Measurements from ENCODE around the gene PARD3. TPM values are rescaled to one million over a fixed set of nuclear protein-coding genes. Genes with fewer than 3 reads are reported as not detected.

The PARD3 gene
- total RNA-seq, 1 donor, result 42.1 TPM

DNA sequence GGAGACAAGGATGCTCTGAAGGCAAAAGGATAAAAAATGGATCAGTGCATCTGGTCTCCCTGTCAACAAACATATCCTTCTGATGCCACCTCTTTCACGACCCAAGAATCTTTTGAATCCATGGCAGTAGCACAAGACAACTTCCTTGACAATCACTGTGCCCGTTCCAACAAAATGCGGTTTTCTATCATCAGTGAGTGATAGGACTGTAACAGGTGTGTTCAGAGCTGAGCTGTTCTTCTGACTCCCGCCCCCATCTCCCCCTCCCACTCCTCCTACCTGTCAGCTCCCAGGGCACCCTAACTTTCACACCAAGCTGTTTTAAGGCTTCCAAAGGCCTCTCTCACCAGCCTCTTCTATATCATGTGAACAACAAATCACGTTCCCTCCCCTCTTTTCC lies 74.8 kb downstream of the PARD3 start:
- TF ChIP-seq, protein P1, sequence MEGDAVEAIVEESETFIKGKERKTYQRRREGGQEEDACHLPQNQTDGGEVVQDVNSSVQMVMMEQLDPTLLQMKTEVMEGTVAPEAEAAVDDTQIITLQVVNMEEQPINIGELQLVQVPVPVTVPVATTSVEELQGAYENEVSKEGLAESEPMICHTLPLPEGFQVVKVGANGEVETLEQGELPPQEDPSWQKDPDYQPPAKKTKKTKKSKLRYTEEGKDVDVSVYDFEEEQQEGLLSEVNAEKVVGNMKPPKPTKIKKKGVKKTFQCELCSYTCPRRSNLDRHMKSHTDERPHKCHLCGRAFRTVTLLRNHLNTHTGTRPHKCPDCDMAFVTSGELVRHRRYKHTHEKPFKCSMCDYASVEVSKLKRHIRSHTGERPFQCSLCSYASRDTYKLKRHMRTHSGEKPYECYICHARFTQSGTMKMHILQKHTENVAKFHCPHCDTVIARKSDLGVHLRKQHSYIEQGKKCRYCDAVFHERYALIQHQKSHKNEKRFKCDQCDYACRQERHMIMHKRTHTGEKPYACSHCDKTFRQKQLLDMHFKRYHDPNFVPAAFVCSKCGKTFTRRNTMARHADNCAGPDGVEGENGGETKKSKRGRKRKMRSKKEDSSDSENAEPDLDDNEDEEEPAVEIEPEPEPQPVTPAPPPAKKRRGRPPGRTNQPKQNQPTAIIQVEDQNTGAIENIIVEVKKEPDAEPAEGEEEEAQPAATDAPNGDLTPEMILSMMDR (IDR thresholded peaks at IDR 0.05; ENCODE audit: insufficient read depth, low read length), result no peak
- H3K4me3 ChIP-seq (ENCODE audit: low read depth, low read length), result peak overlapping the region; percentile 47
- no peak for DNase-seq (ENCODE audit: low read depth)

GRCh38 chr10:34739915-34740314 lies 75.2 kb downstream of the PARD3 start:
- peak; percentile 91 for DNase-seq (ENCODE audit: low read depth)

GRCh38 chr10:34737772-34738169 lies 77.3 kb downstream of the PARD3 start:
- no peak overlapping the region for H3K4me3 ChIP-seq (ENCODE audit: low read depth, low read length)
- TF ChIP-seq, protein P1 (IDR thresholded peaks at IDR 0.05; ENCODE audit: insufficient read depth, low read length), result no peak
- DNase-seq (ENCODE audit: low read depth), result no peak

More at GRCh38 chr10:34739915-34740314, 75.2 kb downstream of the PARD3 start:
- H3K4me3 ChIP-seq (ENCODE audit: low read depth, low read length), result peak overlapping the region; percentile 47
- TF ChIP-seq, protein P1 (IDR thresholded peaks at IDR 0.05; ENCODE audit: insufficient read depth, low read length), result no peak

DNA sequence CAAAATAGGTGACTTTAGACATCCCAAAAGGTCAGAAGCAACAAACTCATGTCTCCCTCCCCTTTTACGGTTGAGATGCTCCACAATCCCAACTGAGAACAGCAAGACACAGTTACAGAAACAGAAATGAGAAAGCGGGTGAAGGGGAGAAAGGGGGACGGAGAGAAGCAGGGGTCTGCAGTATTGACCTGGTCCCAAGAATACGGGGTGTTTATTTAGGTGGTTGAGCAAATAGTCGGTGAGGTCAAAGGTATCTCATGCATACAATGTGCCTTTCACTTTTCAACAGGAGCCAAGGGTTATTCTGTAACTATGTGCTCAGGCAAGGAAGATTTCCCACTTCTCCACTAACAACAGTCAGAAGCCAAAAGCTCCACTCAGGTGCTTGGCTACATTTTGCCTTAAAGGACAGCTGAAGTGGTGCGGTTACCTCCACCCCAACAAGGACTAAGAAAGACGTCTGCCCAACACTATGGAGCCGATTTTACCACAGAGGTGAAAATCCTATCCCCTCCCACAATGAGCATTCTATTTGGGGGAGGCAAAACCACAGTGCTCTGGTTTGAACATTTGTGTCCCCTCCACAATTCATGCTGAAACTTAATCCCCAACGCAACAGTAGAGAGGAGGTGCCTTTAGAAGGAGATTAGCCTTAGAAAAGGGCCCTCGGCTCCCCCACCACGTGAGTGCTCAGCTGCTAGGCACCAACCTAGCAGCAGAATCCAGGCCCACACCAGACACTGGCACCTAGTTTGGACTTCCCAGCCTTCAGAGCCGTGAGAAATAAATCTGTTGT lies 77.9 kb downstream of the PARD3 start:
- TF ChIP-seq, protein P1 (IDR thresholded peaks at IDR 0.05; ENCODE audit: insufficient read depth, low read length), result no peak
- H3K4me3 ChIP-seq (ENCODE audit: low read depth, low read length), result no peak overlapping the region
- DNase-seq (ENCODE audit: low read depth), result no peak

DNA sequence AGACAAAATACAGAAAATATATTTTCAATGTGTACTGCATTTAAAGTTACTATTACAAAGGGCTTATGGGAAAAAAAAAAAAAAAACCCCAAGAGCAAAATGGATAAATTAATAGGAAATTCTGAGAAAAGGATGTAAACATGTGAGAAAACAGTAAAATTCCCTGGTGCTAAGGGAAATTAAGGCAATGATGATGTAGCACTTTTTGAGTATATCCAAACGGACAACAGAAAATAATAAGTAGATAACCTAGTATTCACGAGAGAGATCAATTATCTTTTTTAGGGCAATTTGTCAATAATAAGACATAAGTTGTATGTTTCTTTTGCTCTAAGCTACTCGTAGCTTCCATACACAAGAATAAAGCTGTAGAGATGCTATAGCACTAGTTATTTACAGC lies 80.2 kb downstream of the PARD3 start:
- DNase-seq (ENCODE audit: low read depth), result no peak
- no peak overlapping the region for H3K4me3 ChIP-seq (ENCODE audit: low read depth, low read length)
- TF ChIP-seq, protein P1 (IDR thresholded peaks at IDR 0.05; ENCODE audit: insufficient read depth, low read length), result no peak

GRCh38 chr10:34732926-34733325 lies 82.2 kb downstream of the PARD3 start:
- TF ChIP-seq, protein P1 (IDR thresholded peaks at IDR 0.05; ENCODE audit: insufficient read depth, low read length), result peak; percentile 11
- DNase-seq (ENCODE audit: low read depth), result peak; percentile 34
- no peak overlapping the region for H3K4me3 ChIP-seq (ENCODE audit: low read depth, low read length)
